MM.1S (cell line): ENCODE measurements around the gene HENMT1.

Source experiments
- DNase-seq: peaks from one replicate; pipeline ENCODE4 v3.0.0-alpha.2; 2015
- H2AFZ ChIP-seq: fragments of 300-600 bp; sonication (generic); 2 replicates; pipeline ENCODE4 v1.6.0; 2016; ENCODE audit warnings: antibody characterized with exemption, low read length
- H3F3A ChIP-seq: fragments of 300-600 bp; sonication (generic); 2 replicates; pipeline ENCODE4 v1.6.1; 2016; ENCODE audit warnings: mild to moderate bottlenecking, antibody characterized with exemption, low read length, moderate library complexity, mixed read lengths; ENCODE audit not compliant: insufficient read depth
- H3K27ac ChIP-seq: fragments of 300-600 bp; sonication (generic); 2 replicates; pipeline ENCODE4 v1.5.1; 2016; ENCODE audit warnings: mild to moderate bottlenecking, low read length
- H3K27me3 ChIP-seq: fragments of 300-600 bp; sonication (generic); replicated peaks from 2 replicates; pipeline ENCODE4 v1.6.0; 2016; ENCODE audit warnings: low read length; ENCODE audit not compliant: insufficient read depth
- H3K36me3 ChIP-seq: fragments of 300-600 bp; sonication (generic); replicated peaks from 2 replicates; pipeline ENCODE4 v1.6.1; 2016; ENCODE audit warnings: mild to moderate bottlenecking, low read length, mixed read lengths; ENCODE audit not compliant: insufficient read depth
- H3K4me1 ChIP-seq: fragments of 300-600 bp; sonication (generic); 2 replicates; pipeline ENCODE4 v1.6.1; 2016; ENCODE audit warnings: low read length, mixed read lengths
- H3K4me2 ChIP-seq: fragments of 300-600 bp; sonication (generic); 2 replicates; pipeline ENCODE4 v1.6.0; 2016; ENCODE audit warnings: low read depth, low read length
- H3K4me3 ChIP-seq: fragments of 300-600 bp; sonication (generic); 2 replicates; pipeline ENCODE4 v1.5.1; 2016; ENCODE audit warnings: low read length, mixed read lengths
- H3K79me2 ChIP-seq: fragments of 300-600 bp; sonication (generic); 2 replicates; pipeline ENCODE4 v1.6.1; 2016; ENCODE audit warnings: mixed run types, low read length, mixed read lengths
- H3K9ac ChIP-seq: fragments of 300-600 bp; sonication (generic); 2 replicates; pipeline ENCODE4 v1.6.1; 2016; ENCODE audit warnings: low read length, mixed read lengths
- H3K9me2 ChIP-seq: fragments of 300-600 bp; sonication (generic); replicated peaks from 2 replicates; pipeline ENCODE4 v1.6.1; 2016; ENCODE audit warnings: mild to moderate bottlenecking, low read length, mixed read lengths; ENCODE audit not compliant: insufficient read depth
- H3K9me3 ChIP-seq: fragments of 300-600 bp; sonication (generic); replicated peaks from 2 replicates; pipeline ENCODE4 v1.6.1; 2016; ENCODE audit warnings: mild to moderate bottlenecking, low read length, mixed read lengths; ENCODE audit not compliant: insufficient read depth
- H4K20me1 ChIP-seq: fragments of 300-600 bp; sonication (generic); 2 replicates; pipeline ENCODE4 v1.6.1; 2016; ENCODE audit warnings: mild to moderate bottlenecking, low read length, moderate library complexity, mixed read lengths; ENCODE audit not compliant: insufficient read depth
- CTCF ChIP-seq: fragments of 300-600 bp; sonication (generic); IDR thresholded peaks from 2 replicates; pipeline ENCODE4 v1.5.1; 2016; ENCODE audit warnings: antibody characterized with exemption, low read length, mixed read lengths
- EZH2 ChIP-seq: fragments of 300-600 bp; sonication (generic); optimal IDR thresholded peaks from 2 replicates; pipeline ENCODE3; 2017; ENCODE audit warnings: low read depth, mild to moderate bottlenecking, antibody characterized with exemption, low read length, mixed read lengths
- EZH2phosphoT487 ChIP-seq: fragments of 300-600 bp; sonication (generic); IDR thresholded peaks from 2 replicates; pipeline ENCODE4 v1.6.1; 2018; ENCODE audit warnings: antibody characterized with exemption, low read length

Gene HENMT1

GRCh38 chr1:108628665-108629064 lies 32.2 kb downstream of the HENMT1 start:
- no peak for TF ChIP-seq EZH2
- TF ChIP-seq EZH2phosphoT487, result no peak
- TF ChIP-seq CTCF, result no peak
- H3K27ac ChIP-seq, result no peak overlapping the region

GRCh38 chr1:108627951-108628350 lies 32.9 kb downstream of the HENMT1 start:
- no peaks in the 10 kb centered on the region for H3K4me1 ChIP-seq
- no peaks in the 10 kb centered on the region for H3F3A ChIP-seq
- no peaks in the 10 kb centered on the region for H3K27me3 ChIP-seq
- no peaks in the 10 kb centered on the region for H3K79me2 ChIP-seq
- no peaks in the 10 kb centered on the region for H3K9me2 ChIP-seq
- H4K20me1 ChIP-seq, result no peaks in the 10 kb centered on the region
- H3K4me2 ChIP-seq, result no peak overlapping the region
- H3K36me3 ChIP-seq, result no peaks in the 10 kb centered on the region
- no peak for DNase-seq
- H3K9ac ChIP-seq, result no peak overlapping the region
- H2AFZ ChIP-seq, result no peak overlapping the region
- H3K4me3 ChIP-seq, result no peak overlapping the region
- H3K27ac ChIP-seq, result no peak overlapping the region
- no peak for TF ChIP-seq EZH2
- no peak for TF ChIP-seq EZH2phosphoT487
- no peak for TF ChIP-seq CTCF
- no peaks in the 10 kb centered on the region for H3K9me3 ChIP-seq

More at GRCh38 chr1:108628665-108629064, 32.2 kb downstream of the HENMT1 start:
- Histone ChIP-seq H3K4me2 (no peak overlapping the region), H3K36me3 (no peaks in the 10 kb centered on the region), H3K27me3 (no peaks in the 10 kb centered on the region), H4K20me1 (no peaks in the 10 kb centered on the region), H3K9me3 (no peaks in the 10 kb centered on the region), H3F3A (no peaks in the 10 kb centered on the region), H3K4me1 (no peaks in the 10 kb centered on the region), H3K9me2 (no peaks in the 10 kb centered on the region), H3K79me2 (no peaks in the 10 kb centered on the region), H3K9ac (no peak overlapping the region), H3K4me3 (no peak overlapping the region), H2AFZ (no peak overlapping the region)
- no peak for DNase-seq

GRCh38 chr1:108627256-108627655 lies 33.6 kb downstream of the HENMT1 start:
- Histone ChIP-seq H3K79me2 (no peaks in the 10 kb centered on the region), H4K20me1 (no peaks in the 10 kb centered on the region), H3K4me1 (no peaks in the 10 kb centered on the region), H3K27me3 (no peaks in the 10 kb centered on the region), H3K9ac (no peak overlapping the region), H3K27ac (no peak overlapping the region), H3K9me2 (no peaks in the 10 kb centered on the region), H3F3A (no peaks in the 10 kb centered on the region), H3K36me3 (no peaks in the 10 kb centered on the region), H3K4me3 (no peak overlapping the region), H2AFZ (no peak overlapping the region), H3K9me3 (no peaks in the 10 kb centered on the region), H3K4me2 (no peak overlapping the region)
- DNase-seq, result no peak
- TF ChIP-seq CTCF, result no peak
- TF ChIP-seq EZH2phosphoT487, result no peak
- TF ChIP-seq EZH2, result no peak
